Thoracic aorta (tissue), 2 donors: ENCODE measurements around the gene SLC50A1. TPM values are rescaled to one million over a fixed set of nuclear protein-coding genes. Genes with fewer than 3 reads are reported as not detected.

Experiments used
- ATAC-seq: fragments of 150-250 bp; one replicate; pipeline ENCODE4 v1.8.0; 2017; ENCODE audit warnings: low read depth; ENCODE audit not compliant: insufficient number of reproducible peaks, low FRiP score
- DNase-seq: peaks from one replicate; pipeline ENCODE4 v3.0.0-alpha.2; 2020; ENCODE audit warnings: low spot score
- H3K27ac ChIP-seq, 2 donors: fragments of 200-600 bp; sonication (generic); 1 replicate in 1 of 2; 2 replicates in 1 of 2; pipeline ENCODE4 v1.5.1; 2016; ENCODE audit warnings: mild to moderate bottlenecking in 2 of 2, moderate library complexity in 2 of 2
- H3K27me3 ChIP-seq: fragments of 200-600 bp; sonication (generic); replicated peaks from 2 replicates; pipeline ENCODE4 v1.6.0; 2016; ENCODE audit warnings: mild to moderate bottlenecking; ENCODE audit not compliant: insufficient read depth
- H3K36me3 ChIP-seq: fragments of 200-600 bp; sonication (generic); one replicate; pipeline ENCODE4 v1.5.1; 2016
- H3K4me1 ChIP-seq, 2 donors: fragments of 200-600 bp; sonication (generic); 1 replicate in 1 of 2; 2 replicates in 1 of 2; pipeline versions ENCODE4 v1.5.1 to v1.6.0; 2016; ENCODE audit warnings: low read depth in 2 of 2, mild to moderate bottlenecking in 1 of 2; ENCODE audit not compliant: control insufficient read depth in 1 of 2
- H3K4me3 ChIP-seq: fragments of 200-600 bp; sonication (generic); 2 replicates; pipeline ENCODE4 v1.5.1; 2016; ENCODE audit warnings: mild to moderate bottlenecking
- H3K9me3 ChIP-seq: fragments of 200-600 bp; sonication (generic); 2 replicates; pipeline ENCODE4 v1.5.1; 2016
- total RNA-seq, 2 donors: library from RNA; depleted of rRNA; stranded (reverse); fragments of >200 nt; gene quantifications; one replicate each; pipeline versions ENCODE4 v1.1.0 to v1.2.3, GENCODE V29; 2016
- TF ChIP-seq, protein P1 (sequence below): fragments of 200-600 bp; sonication (generic); IDR thresholded peaks from one replicate; pipeline ENCODE4 v1.5.1; 2019; ENCODE audit warnings: antibody characterized with exemption

The SLC50A1 gene
- total RNA-seq, 2 donors from 2014 or later: 13.0 to 22.2 TPM

DNA sequence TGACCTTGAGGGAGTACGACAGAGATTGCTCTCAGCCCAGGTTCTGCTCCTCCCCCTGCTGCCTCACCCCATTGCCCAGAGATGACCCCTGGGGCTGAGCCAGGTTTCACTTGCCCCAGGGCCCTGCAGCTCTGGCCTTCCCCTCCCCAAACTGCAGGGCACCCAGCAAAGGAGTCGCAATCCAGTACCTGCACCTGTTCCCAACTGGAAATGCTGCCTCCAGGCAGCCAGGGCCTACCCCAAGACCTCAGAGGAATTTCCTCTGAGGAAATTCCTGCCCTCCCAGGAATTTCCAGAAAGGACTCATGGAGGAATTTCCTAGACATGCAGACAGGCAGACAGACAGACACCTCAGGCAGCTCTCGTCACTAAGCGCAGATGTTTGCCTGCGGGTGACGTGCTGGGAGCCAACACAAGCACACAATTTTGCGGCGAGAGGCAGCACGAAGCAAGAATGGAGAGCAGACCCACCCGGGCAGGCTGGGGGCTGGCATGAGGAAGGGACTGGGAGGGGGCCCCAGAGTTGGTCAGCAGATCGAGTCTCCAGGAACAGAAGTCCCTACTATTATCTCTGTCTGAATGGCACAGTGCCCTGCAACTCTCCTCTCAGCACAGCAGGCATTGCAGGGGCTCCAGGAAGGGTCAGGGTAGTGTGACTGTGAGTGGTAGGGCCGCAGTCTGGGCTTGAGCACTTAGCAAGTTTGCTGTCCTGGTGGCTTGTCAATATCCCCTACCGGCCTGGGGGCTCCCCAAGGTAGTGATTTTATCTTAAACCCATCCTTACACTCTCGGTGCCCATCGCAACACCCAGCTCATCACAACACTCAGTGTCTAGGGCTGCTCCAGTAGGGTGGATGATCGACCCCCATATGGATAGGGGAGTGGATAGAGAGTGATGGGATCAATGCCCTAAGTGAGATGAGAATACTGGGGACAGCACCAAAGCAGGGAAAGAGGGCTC lies 10.9 kb upstream of the SLC50A1 start:
- H3K36me3 ChIP-seq: no peaks in the 10 kb centered on the region
- TF ChIP-seq, protein P1, sequence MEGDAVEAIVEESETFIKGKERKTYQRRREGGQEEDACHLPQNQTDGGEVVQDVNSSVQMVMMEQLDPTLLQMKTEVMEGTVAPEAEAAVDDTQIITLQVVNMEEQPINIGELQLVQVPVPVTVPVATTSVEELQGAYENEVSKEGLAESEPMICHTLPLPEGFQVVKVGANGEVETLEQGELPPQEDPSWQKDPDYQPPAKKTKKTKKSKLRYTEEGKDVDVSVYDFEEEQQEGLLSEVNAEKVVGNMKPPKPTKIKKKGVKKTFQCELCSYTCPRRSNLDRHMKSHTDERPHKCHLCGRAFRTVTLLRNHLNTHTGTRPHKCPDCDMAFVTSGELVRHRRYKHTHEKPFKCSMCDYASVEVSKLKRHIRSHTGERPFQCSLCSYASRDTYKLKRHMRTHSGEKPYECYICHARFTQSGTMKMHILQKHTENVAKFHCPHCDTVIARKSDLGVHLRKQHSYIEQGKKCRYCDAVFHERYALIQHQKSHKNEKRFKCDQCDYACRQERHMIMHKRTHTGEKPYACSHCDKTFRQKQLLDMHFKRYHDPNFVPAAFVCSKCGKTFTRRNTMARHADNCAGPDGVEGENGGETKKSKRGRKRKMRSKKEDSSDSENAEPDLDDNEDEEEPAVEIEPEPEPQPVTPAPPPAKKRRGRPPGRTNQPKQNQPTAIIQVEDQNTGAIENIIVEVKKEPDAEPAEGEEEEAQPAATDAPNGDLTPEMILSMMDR: no peak
- DNase-seq: no peak

DNA sequence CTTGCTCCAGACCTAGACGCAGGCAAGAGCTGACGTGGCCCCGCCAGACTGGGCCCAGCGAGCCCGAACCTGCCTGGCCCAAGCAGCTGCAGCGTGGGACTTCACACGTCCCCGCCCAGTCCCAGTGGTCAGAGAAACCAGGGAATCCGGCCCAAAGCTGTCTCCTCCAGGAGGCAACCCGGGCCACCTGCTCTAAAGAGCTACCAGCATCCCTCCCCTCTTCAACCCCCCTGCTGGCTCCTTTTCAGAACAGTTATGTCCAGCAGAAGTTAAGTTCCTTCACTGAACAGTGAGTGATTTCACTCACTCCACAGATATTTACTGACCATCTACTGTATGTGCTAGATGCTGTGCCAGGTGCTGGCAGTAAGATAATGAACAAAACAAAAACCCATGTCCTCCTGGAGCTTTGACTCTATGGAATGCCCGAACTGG lies 10.1 kb upstream of the SLC50A1 start:
- no peak for DNase-seq
- no peaks in the 10 kb centered on the region for H3K36me3 ChIP-seq
- peaks cover 17 to 43% of the 10 kb centered on the region in 2 donors for H3K4me1 ChIP-seq
- TF ChIP-seq, protein P1: no peak
- H3K4me3 ChIP-seq: no peak overlapping the region
- ATAC-seq: no peak
- H3K27me3 ChIP-seq: no peaks in the 10 kb centered on the region
- no peak overlapping the region for H3K27ac ChIP-seq
- no peaks in the 10 kb centered on the region for H3K9me3 ChIP-seq

More for the DNA sequence above, 10.9 kb upstream of the SLC50A1 start:
- H3K4me3 ChIP-seq: no peak overlapping the region
- H3K27ac ChIP-seq: no peak overlapping the region
- H3K9me3 ChIP-seq: no peaks in the 10 kb centered on the region
- ATAC-seq: no peak
- H3K27me3 ChIP-seq: no peaks in the 10 kb centered on the region
- peaks cover 16 to 36% of the 10 kb centered on the region in 2 donors for H3K4me1 ChIP-seq

DNA sequence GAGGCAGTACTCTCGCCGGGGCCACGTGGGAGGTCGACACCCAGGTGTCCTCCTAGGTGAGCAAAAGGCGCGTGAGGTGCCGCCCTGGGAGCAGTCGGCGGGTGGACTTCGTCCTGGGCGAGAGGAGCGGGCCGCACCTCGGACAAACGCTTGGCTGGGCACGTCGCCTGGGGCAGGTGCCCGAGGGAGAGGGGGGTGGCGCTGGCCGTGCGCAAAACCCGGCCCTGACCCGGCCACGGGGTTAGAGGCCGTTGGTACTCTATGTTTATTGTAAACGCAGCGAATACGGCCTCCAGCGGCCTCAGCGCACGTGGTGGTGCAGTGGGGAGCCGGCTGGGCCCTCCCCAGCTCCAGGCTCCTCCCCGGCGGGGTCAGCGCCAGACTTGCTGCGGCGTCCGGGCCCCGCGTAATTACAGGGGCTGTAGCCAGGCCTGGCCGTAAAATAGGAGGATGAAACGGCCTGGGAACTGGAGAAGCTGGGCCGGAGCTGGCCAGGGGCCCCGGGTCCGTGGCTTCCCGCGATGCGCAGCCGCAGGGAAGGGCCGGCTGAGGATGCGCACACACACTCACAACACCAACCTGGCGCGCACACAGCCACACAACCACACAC lies 9.6 kb upstream of the SLC50A1 start:
- ATAC-seq (no peak), DNase-seq (no peak)
- Histone ChIP-seq H3K36me3 (no peaks in the 10 kb centered on the region), H3K27ac (peak overlapping the region in 1 of 2 donors; percentile 28), H3K4me3 (peak overlapping the region; percentile 80), H3K27me3 (no peaks in the 10 kb centered on the region), H3K9me3 (no peaks in the 10 kb centered on the region), H3K4me1 (peaks cover 17 to 43% of the 10 kb centered on the region in 2 donors)
- TF ChIP-seq, protein P1: no peak

DNA sequence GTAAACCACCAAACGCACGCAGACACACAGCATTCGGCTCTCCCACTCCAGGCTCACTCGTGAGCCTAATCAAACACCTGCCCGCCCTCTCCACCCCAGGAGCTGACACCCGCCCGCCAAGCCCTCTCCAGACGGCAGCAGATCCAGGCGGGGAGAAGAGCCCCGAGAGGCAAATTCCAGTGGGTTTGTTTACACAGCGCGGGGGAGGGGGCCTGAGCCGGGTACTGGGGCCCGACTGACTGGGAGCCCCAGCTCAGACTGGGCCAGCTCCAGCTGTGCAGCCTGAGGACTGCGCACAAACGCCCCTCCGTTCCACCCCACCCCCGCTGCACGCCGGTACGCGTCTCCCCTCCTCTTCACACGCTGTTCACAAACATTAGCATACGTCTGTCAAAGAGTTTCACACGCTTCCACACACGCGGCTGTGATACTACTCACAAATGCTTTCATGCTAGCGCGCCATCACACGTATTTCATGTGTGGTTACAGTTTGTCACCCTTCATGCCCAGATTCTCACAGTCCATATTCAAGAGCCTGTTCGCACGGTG lies 9.0 kb upstream of the SLC50A1 start:
- H3K9me3 ChIP-seq: no peaks in the 10 kb centered on the region
- no peaks in the 10 kb centered on the region for H3K36me3 ChIP-seq
- H3K27me3 ChIP-seq: no peaks in the 10 kb centered on the region
- peak overlapping the region; percentile 80 for H3K4me3 ChIP-seq
- TF ChIP-seq, protein P1: no peak
- peaks cover 17 to 43% of the 10 kb centered on the region in 2 donors for H3K4me1 ChIP-seq
- peak overlapping the region; percentile 28 to 37 for H3K27ac ChIP-seq
- DNase-seq: no peak
- ATAC-seq: no peak
